BE2C (cell line): ENCODE results near the gene SKI.

Source experiments
- DNase-seq: peaks from one replicate; pipeline ENCODE4 v3.0.0-alpha.2; 2020
- H3K27me3 ChIP-seq: fragments of 250-450 bp; sonication (Bioruptor Pico); 2 replicates; pipeline ENCODE4 v1.5.1; 2020; ENCODE audit warnings: mild to moderate bottlenecking
- H3K36me3 ChIP-seq: fragments of 250-450 bp; sonication (Bioruptor Pico); 2 replicates; pipeline ENCODE4 v1.5.1; 2020; ENCODE audit warnings: mild to moderate bottlenecking
- H3K4me1 ChIP-seq: fragments of 250-450 bp; sonication (Bioruptor Pico); 2 replicates; pipeline ENCODE4 v1.5.1; 2020
- H3K4me3 ChIP-seq: 2 replicates; pipeline ENCODE4 v1.5.1; 2011; ENCODE audit warnings: low read depth, low read length
- H3K9me3 ChIP-seq: fragments of 250-450 bp; sonication (Bioruptor Pico); 2 replicates; pipeline ENCODE4 v1.5.1; 2020
- CTCF ChIP-seq: IDR thresholded peaks from 2 replicates; pipeline ENCODE4 v1.5.1; 2012; ENCODE audit warnings: mild to moderate bottlenecking, low read depth, low read length

Gene SKI

GRCh38 chr1:2354511-2355372 is 126.6 kb downstream of the SKI start:
- Histone ChIP-seq H3K27me3 (no peaks in the 10 kb centered on the region), H3K36me3 (no peaks in the 10 kb centered on the region), H3K4me1 (no peaks in the 10 kb centered on the region), H3K4me3 (no peak overlapping the region), H3K9me3 (no peaks in the 10 kb centered on the region)
- no peak for TF ChIP-seq CTCF
- peak; percentile 1 for DNase-seq

- Histone ChIP-seq H3K36me3 (no peaks in the 10 kb centered on the region), H3K4me1 (no peaks in the 10 kb centered on the region), H3K27me3 (no peaks in the 10 kb centered on the region), H3K4me3 (no peak overlapping the region), H3K9me3 (no peaks in the 10 kb centered on the region)
- peak; percentile 2 for DNase-seq
- no peak for TF ChIP-seq CTCF
Observed at GRCh38 chr1:2355373-2356261, 127.5 kb downstream of the SKI start.

- Histone ChIP-seq H3K4me1 (no peaks in the 10 kb centered on the region), H3K27me3 (no peaks in the 10 kb centered on the region), H3K36me3 (no peaks in the 10 kb centered on the region), H3K4me3 (no peak overlapping the region), H3K9me3 (no peaks in the 10 kb centered on the region)
- TF ChIP-seq CTCF: no peak
- DNase-seq: peak; percentile 1
Observed at GRCh38 chr1:2356401-2356800, 128.3 kb downstream of the SKI start.

- no peaks in the 10 kb centered on the region for H3K4me1 ChIP-seq
- no peaks in the 10 kb centered on the region for H3K36me3 ChIP-seq
- no peaks in the 10 kb centered on the region for H3K9me3 ChIP-seq
- no peaks in the 10 kb centered on the region for H3K27me3 ChIP-seq
- H3K4me3 ChIP-seq: no peak overlapping the region
- peak; percentile 6 for DNase-seq
- TF ChIP-seq CTCF: no peak
Observed at GRCh38 chr1:2356911-2357845, 129.1 kb downstream of the SKI start.

GRCh38 chr1:2358072-2358471 is 130.0 kb downstream of the SKI start:
- no peak overlapping the region for H3K4me3 ChIP-seq

More at GRCh38 chr1:2358072-2358471, 130.0 kb downstream of the SKI start:
- DNase-seq: peak; percentile 1
- no peaks in the 10 kb centered on the region for H3K4me1 ChIP-seq
- no peaks in the 10 kb centered on the region for H3K27me3 ChIP-seq
- no peaks in the 10 kb centered on the region for H3K9me3 ChIP-seq
- H3K36me3 ChIP-seq: no peaks in the 10 kb centered on the region
- no peak for TF ChIP-seq CTCF
